ENCODE measurements around the gene BEST3.
"Not testable (repeated sequence)": the region's sequence is repeated elsewhere in the genome, so short reads cannot be mapped to it uniquely, and the experiment has no call there.

The BEST3 gene

DNA sequence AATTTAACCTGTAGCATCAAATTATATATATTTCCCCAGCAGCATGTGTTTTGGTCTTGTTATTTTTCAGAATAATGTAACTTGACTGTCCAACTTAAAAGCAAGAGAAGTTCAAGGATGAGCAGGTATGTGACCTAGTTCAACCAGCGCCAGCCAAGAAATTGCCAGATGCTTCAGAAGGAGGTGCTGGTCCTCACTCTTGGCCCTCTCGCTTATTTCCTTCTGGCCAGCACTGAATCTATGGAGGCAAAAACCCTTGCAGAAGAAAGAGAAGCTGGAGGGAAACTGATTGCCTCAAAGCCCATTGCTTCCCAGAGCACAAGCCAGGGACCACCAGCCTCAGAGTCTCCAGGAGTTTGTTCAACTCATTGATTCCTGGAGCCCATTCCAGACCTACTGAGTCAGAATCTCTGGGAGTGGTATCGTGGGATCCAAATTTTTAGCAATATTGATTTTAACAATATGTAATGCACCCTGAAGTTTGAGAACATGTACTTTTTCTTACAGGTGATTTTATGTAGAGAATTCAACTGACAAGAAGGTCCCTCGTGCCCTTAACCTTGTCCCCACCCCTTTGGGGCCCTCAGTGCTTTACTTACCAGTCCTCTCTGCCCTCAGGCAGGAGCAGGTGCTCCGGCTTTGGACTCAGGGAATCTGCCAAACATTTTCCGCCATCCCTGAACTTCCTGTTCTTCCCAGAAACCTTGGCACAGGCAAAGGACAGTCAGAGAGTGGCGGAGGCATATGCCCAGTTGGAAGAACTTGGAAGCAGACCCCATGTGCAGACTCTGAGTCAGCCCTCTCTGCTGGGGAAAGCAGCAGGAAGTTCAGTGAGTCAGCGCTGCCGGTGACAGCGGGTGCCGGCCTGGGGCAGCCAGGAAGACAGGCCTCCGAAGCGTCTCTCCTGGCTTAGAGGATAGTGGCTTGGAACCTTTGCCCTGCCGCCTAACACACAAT lies 10.4 kb downstream of the BEST3 start:
- DNase-seq: peak in 8 of 10 donors; percentile 6 to 87 (median 46)
- intact Hi-C loops (cut with DNase I): no loop called here

DNA sequence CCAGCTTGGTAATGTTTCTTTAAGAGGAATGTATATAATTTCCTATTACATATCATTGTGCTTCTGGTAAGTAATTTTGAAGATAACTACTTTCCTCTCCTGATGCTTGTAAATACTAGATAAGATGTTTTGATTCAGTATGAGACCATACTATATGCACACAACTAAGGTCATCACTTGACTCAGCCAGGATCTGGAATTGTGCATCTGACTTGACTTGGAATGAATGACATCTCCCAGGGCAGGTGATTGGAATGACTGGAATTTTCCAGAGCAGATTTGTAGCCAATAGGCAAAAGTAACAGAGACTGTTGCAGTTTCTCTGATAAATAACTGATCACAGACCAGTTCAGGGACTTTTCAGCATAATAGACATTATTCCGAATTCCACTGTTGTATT lies 11.1 kb downstream of the BEST3 start:
- intact Hi-C loops (cut with DNase I): no loop called here
- DNase-seq: no peak

DNA sequence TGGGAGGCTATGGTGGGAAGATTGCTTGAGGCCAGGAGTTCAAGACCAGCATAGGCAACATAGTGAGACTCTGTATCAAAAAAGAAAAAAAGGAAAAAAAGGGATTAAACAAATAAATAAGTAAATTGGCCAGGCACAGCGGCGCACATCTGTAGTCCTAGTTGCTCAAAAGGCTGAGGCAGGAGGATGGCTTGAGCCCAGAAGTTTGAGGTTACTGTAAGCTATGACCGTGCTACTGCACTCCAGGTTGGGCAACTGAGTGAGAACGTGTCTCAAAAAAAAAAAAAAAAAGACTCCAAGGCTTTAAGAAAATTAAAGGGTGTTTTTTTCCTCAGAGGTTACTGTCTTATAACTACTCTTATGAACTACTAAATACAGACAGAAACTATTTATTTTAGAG lies 11.7 kb downstream of the BEST3 start:
- DNase-seq: no peak
- intact Hi-C loops (cut with DNase I): no loop called here

DNA sequence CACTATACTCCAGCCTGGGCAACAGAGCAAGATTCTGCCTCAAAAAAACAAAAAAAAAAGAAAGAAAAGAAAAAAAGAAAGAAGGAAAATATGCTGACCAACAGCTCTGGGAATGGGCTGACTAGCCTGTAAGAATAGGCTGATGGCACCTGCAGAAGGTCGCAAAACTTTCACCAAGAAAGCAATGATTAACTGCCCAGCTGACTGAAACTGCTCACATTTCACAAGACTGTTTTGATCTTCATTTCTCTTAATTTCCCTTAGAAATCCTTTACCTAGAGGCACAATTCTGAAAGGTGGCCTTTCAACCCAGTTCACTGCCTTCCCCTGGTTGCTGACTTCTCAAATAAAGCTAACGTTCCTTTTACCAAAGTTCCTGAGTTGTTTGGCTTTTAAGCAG lies 12.4 kb downstream of the BEST3 start:
- DNase-seq: no peak

DNA sequence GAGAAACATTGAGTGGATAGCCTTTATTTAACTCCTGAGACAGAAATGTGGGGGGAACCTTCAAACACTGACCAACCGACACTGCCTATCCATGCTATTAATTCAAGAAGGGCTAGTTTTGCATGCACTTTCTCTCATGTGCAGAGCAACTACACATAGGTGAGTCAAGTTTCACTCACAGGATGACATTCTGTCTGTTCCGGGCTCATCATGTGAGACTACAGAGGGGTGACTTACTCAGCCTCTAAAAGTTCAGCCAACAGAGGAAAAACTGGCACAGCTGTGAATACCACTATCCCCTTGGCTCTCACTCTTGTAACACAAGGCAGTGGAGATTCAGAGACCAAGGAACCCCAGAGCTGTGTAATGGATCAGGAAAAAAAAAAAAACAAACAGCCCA lies 13.3 kb downstream of the BEST3 start:
- no peak for DNase-seq
- intact Hi-C loops (cut with DNase I): no loop called here

More for the DNA sequence above, 12.4 kb downstream of the BEST3 start:
- intact Hi-C loops (cut with DNase I): no loop called here

DNA sequence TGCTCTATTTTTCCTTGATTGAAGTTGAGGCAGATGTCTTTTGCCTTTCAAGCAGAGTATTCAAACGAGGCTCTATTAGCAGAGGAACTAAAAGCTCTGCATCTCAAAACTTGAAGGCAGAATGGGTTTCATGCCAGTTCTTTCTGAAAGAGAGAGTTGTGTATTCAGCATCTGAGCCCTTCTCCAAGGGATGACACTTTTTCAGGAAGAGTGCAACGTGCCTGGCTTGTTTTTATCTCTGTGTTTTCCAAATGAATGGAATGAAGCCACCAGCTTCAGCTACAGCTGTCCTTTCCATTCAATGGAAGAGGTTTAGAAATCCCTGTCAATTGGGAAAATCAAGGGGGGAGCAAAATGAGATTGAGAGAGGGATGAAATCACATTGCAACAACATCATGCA lies 14.6 kb downstream of the BEST3 start:
- intact Hi-C loops (cut with DNase I): no loop called here
- DNase-seq: no peak

DNA sequence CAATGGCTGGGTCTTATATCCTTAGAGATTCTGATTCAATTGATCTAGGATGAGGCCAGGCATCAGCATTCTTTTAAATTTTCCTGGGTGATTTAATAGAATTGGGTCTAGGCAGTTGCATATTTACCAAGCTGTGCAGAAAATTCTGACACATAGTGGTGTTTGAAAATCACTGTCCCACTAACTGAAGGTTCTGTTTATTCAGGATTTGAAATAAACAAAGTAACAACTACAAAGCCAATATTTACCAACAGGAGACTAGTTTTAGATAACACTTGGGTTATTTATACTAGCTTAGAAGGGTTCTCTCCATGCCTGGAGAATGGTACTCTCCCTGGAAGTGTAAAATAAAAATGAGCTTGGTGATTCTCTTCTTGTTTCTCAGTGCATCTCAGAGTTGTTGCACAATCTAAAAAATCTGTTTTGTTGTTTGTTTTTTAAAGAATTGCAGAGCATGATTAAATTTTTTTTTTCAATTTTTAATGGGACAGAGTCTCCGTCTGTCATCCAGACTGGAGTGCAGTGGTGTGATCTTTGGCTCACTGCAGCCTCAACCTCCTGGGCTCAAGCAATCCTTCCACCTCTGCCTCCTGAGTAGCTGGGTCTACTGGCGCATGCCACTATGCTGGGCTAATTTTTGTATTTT lies 16.9 kb downstream of the BEST3 start:
- DNase-seq: no peak
- intact Hi-C loops (cut with DNase I): no loop called here

DNA sequence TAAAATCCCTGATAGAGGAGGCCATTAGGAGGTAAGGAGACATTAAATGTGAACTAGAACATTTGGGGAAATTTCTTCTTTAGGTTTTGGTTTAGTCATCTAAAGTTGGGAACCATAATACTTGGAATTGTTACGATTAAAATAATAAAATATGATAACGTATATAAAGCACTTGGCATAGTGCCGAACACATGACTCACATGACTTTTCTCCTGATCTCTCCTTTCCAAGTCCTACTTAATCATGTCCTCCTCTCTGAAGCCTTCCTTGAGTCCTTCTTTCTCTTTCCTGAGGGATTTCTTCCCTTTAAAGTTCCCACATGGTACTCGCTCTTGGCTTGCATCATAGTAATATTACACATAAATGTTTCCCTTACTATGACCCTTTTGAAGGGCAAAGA lies 20.0 kb downstream of the BEST3 start:
- no peak for DNase-seq
- intact Hi-C loops (cut with DNase I): no loop called here

DNA sequence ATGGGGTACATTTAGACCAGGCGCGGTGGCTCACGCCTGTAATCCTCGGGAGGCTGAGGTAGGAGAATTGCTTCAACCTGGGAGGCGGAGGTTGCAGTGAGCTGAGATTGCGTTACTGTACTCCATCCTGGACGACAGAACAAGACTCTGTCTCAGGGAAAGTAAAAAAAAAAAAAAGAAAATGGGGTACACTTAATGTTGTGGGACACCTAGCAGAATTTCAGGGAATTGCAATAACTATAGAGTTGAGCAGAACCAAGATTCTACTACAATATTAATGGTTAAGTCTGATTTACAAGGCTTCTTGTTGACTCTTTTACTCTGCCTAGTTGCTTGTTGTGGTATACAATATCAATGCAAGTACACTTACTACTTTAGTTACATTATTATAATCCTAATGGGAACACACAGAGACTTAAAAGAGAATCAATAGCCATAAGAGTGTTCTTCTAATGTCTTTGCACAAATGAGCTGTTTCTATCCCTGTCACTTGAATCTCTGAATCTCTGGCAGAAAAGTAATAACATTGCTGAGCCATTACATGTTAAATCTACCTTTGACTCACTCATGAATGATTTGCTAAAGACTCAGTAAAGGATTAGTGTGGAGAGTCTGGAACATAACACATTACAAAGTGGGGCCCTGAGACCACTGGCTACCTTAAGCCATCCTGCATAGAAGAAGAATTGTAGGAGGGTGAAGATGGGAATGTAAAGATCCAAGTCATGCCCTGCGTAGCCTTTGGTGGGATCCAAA lies 22.7 kb downstream of the BEST3 start:
- intact Hi-C loops (cut with DNase I): no loop called here
- DNase-seq: no peak

DNA sequence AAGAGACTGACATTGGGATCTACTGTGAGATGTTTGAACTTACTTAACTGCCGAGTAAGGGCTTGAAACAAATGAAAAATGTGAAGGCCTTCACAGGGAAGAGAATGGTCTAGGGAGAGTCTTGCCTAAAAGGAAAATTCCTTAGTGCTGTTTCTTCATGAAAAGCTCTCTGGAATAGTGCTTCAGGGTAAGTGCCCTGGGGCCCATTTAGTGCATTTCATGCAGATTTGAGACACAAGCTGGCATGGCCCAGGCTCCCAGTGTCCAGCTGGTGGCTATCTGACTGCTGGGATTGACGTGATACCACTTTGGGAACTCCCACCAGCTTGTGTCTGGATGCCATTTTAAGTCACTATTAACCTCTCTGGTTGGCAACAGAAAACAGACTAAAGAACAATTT lies 26.9 kb downstream of the BEST3 start:
- intact Hi-C loops (cut with DNase I): no loop called here
- no peak for DNase-seq

DNA sequence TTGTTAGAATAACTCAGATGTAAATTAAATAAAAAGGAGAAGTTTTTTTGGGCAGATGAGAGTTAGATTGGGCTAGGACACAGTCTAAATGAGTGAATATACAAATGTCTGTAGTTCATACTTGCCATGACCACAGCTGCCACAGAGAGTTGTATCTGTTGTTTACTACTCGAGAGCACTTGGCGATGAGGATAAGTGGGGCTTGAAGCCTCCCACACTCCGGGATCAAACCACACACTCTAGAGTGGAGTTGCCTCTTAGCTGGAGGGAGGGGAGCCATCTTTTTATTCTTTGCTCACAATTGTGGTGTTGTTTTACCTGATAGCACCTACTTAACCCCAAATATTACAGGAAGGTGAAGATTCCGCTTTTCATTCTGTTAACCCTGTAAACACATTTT lies 27.5 kb downstream of the BEST3 start:
- intact Hi-C loops (cut with DNase I): no loop called here
- DNase-seq: no peak

DNA sequence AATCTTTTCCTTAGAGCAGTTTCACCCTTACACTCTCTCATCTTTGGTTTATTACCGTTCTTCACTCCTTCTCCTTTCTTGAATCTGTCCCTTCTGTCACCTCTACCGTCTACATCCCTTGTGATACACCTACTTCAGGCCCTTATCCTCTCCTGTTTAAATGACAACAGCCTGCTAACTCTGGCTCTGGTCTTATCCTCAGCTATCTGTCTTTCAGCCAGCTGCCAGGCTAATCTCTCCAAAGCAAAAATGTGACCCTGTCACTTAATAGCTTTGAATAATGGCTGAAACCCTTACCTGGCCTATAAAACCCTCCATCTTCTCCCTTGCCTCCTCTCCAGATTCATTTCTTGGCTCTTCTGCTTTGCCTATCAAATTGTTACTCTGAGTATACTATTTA lies 32.3 kb downstream of the BEST3 start:
- DNase-seq: no peak
- intact Hi-C loops (cut with DNase I): no loop called here

DNA sequence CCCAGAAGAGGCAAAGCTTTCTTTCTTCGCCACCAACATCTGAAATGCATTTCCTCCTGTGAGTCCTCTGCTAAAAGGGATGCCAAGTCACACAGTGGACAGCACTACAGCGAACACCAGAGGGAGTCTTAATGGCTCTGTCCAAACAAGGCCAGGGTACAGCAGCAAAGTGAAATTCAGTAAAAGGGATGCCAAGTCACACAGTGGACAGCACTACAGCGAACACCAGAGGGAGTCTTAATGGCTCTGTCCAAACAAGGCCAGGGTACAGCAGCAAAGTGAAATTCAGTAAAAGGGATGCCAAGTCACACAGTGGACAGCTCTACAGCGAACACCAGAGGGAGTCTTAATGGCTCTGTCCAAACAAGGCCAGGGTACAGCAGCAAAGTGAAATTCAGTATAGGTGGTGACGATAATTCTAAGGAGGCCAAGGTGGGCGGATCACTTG lies 34.1 kb downstream of the BEST3 start:
- intact Hi-C loops (cut with DNase I); DNase-seq: not testable (repeated sequence)

DNA sequence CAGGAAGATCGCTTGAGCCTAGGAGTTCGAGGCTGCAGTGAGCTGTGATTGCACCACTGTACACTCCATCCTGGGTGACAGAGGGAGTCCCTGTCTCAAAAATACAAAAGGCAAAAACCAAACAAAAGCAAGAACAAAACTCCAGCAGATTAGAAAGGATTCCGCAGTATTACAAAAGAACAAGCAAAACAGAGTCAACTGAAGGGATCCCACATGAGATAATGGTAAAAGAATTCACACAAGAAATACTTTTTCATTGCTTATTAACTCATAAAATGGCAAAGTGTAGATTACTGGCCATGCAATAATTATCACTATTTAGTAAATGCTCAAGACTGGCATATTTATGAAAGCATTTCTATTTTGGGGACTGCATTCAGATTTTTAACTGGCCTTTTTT lies 35.4 kb downstream of the BEST3 start:
- intact Hi-C loops (cut with DNase I): no loop called here

DNA sequence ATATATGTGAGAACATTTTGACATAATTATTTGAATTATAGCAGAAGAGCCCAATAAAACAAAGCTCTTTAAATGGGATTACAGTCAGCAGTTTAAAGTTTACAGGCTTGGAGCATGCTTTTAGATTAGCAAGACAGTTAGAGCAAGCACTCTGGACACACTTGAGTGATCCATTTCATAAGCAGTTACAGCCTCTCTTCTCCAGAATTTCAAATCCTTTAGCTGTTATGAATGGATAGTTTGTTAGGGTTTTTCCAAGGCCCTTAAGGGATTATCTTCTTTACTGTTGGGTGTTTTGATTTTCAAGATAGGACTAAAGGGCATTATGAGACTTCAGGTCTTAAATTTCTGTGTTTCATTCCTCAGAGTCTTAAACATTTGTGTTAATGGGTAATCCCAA lies 36.3 kb downstream of the BEST3 start:
- DNase-seq: no peak
- intact Hi-C loops (cut with DNase I): no loop called here

More for the DNA sequence above, 35.4 kb downstream of the BEST3 start:
- no peak for DNase-seq

DNA sequence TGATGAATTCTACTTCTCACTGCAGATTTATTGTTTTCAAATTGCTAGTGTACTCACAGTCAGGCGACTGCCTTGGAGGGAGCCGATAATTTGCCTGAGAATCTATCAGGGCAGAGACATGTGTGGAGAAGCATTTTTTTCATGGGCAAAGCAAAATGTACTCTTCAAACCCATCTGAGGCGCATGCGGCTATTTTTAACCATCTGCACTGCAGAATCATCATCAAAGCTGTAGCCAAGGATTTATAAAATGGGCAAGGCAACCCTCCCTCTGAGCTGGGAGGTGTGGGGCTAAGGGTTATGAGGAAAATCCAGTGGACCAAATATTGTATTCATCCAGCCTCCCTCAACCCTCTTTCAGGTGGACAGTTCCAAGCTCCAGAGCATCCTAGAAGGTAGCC lies 37.7 kb downstream of the BEST3 start:
- DNase-seq: no peak
- intact Hi-C loops (cut with DNase I): no loop called here

DNA sequence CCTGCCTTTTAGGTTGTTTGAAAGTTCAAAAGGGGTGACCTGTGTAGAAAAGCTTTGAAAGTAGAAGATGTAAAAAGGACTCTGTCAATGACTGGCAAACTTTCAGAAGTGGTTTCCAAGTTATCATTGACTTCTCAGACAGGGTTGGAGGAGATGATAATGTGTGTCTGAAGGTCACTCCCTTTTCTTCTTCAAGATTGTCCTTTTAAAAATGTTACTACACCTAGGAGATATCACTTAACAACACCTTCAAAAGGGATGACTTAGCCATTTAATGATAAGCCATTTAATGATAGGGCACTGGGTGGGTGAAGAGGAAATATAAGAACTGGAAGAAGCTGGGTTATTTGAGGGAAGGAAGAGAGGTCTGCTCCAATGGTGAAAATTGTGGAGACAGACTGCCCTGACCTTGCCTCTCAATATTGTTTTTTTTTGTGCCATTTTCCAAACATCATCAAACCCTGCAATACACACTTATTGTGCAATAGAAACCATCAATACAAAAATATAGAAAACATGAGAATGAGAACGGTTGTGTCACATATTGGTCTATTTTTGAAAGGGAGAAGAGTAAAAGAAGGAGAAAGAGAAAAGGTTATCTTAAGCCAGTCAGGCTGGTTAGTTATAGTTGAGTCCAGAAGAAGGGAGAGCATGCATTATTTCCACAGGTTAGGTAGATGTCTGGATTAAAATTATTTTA lies 38.8 kb downstream of the BEST3 start:
- intact Hi-C loops (cut with DNase I): no loop called here
- no peak for DNase-seq

DNA sequence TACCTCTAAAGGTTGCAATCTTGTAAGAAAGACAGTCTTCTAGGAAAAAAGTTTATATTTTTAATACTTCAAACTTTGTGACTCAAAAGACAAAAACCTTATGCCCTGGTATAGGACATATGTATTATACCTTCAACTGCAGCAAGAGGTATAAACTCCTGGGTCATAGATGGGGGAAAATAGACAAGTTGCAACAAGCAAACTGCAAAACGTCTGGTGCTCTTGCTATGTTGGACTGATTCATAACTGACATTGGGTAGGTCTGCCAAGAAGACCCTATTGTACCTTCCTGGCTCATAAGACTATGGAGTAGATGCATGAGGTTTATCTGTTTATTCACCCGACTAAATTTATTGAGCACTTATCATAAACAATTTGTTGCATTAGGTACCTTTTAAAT lies 40.9 kb downstream of the BEST3 start:
- intact Hi-C loops (cut with DNase I): no loop called here
- no peak for DNase-seq

DNA sequence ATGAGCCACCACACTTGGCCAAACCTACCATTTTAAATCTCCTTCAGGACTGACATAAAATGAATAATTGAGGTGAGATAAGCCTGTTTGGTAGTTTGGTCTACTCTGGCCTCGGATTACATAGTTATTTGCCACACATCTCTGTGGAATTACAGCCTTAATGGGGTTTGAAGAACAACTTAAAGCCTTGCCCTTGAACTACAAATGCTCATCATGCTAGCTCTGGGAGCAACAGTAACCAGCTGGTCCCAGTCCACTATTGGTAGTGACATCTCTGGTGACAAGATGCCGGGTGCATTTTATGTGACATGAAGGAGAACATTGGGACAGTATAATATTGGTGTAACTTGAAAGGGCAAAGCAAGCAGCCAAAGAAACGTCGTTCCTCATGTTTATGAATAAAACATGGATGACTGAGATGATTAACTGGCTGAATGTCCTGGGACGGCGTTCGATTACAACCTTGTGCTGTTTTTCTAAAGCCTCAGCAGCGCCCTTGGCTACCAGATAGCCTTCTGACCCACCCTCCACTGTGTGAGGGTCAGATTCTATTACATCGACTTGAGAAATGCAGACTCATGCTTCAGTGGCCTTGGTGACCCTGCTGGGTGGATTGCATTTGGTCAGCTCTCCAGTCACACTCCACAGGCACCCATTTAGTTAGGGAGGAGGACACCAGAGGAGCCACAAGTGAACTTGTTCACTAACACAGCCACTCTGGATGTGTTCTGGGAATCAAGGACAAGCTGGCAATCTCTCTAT lies 41.5 kb downstream of the BEST3 start:
- DNase-seq: no peak
- intact Hi-C loops (cut with DNase I): no loop called here
